Liver (tissue), 9 donors: Measurements from ENCODE around the gene AATK. TPM values are rescaled to one million over a fixed set of nuclear protein-coding genes. Genes with fewer than 3 reads are reported as not detected.

Experiments used
- DNase-seq: peaks from one replicate; pipeline ENCODE4 v3.0.0-alpha.2; 2017; ENCODE audit warnings: low spot score
- H3K27ac ChIP-seq, 2 donors: one replicate each; pipeline ENCODE4 v1.7.0; 2013; ENCODE audit warnings: inconsistent platforms in 2 of 2, low read length in 2 of 2, control low read depth in 1 of 2, low read depth in 1 of 2, mild to moderate bottlenecking in 1 of 2
- H3K27me3 ChIP-seq, 4 donors: one replicate each; pipeline versions ENCODE4 v1.6.1 to v1.7.0; 2013; ENCODE audit warnings: low read length in 3 of 4, inconsistent platforms in 1 of 4, mild to moderate bottlenecking in 1 of 4, moderate library complexity in 1 of 4; ENCODE audit not compliant: control insufficient read depth in 4 of 4, insufficient read depth in 4 of 4
- H3K36me3 ChIP-seq, 4 donors: one replicate each; pipeline versions ENCODE4 v1.6.1 to v1.7.0; 2013; ENCODE audit warnings: low read length in 3 of 4, mild to moderate bottlenecking in 3 of 4, low read depth in 1 of 4, moderate library complexity in 1 of 4; ENCODE audit not compliant: control insufficient read depth in 4 of 4, insufficient read depth in 3 of 4
- H3K4me1 ChIP-seq, 4 donors: one replicate each; pipeline versions ENCODE4 v1.6.1 to v1.7.0; 2013; ENCODE audit warnings: low read length in 3 of 4, mild to moderate bottlenecking in 3 of 4, moderate library complexity in 1 of 4; ENCODE audit not compliant: control insufficient read depth in 4 of 4, insufficient read depth in 4 of 4
- H3K4me3 ChIP-seq, 3 donors: one replicate each; pipeline versions ENCODE4 v1.6.1 to v1.7.0; 2013; ENCODE audit warnings: low read length in 3 of 3, control low read depth in 1 of 3, low read depth in 1 of 3, mild to moderate bottlenecking in 1 of 3
- H3K9ac ChIP-seq, 2 donors: one replicate each; pipeline ENCODE4 v1.7.0; 2013; ENCODE audit warnings: low read length in 2 of 2, mild to moderate bottlenecking in 2 of 2, moderate library complexity in 2 of 2, control low read depth in 1 of 2, low read depth in 1 of 2
- H3K9me3 ChIP-seq, 4 donors: one replicate each; pipeline versions ENCODE4 v1.6.1 to v1.7.0; 2013; ENCODE audit warnings: low read length in 3 of 4; ENCODE audit not compliant: control insufficient read depth in 4 of 4
- EGR1 ChIP-seq, 2 donors: IDR thresholded peaks; 2 replicates each; pipeline ENCODE4 v1.6.1; 2016 to 2018; ENCODE audit warnings: antibody characterized with exemption in 2 of 2, low read depth in 2 of 2
- FOXA1 ChIP-seq: IDR thresholded peaks from 2 replicates; pipeline ENCODE4 v1.6.1; 2016; ENCODE audit warnings: antibody characterized with exemption
- FOXA2 ChIP-seq: IDR thresholded peaks from 2 replicates; pipeline ENCODE4 v1.6.1; 2016; ENCODE audit warnings: antibody characterized with exemption
- GABPA ChIP-seq, 2 donors: IDR thresholded peaks in 1 of 2; conservative IDR thresholded peaks in 1 of 2; 2 replicates each; pipeline ENCODE4 v1.6.1; 2016; ENCODE audit warnings: antibody characterized with exemption in 2 of 2, mild to moderate bottlenecking in 1 of 2, moderate library complexity in 1 of 2
- HNF4A ChIP-seq, 2 donors: conservative IDR thresholded peaks; 2 replicates each; pipeline ENCODE4 v1.6.1; 2016; ENCODE audit warnings: antibody characterized with exemption in 2 of 2, mild to moderate bottlenecking in 2 of 2
- HNF4G ChIP-seq: IDR thresholded peaks from 2 replicates; pipeline ENCODE4 v1.6.1; 2016; ENCODE audit warnings: antibody characterized with exemption
- JUND ChIP-seq, 2 donors: IDR thresholded peaks; 2 replicates each; pipeline ENCODE4 v1.6.1; 2016; ENCODE audit warnings: antibody characterized with exemption in 2 of 2
- MAX ChIP-seq: IDR thresholded peaks from 2 replicates; pipeline ENCODE4 v1.6.1; 2016; ENCODE audit warnings: antibody characterized with exemption
- NR2F2 ChIP-seq: IDR thresholded peaks from 2 replicates; pipeline ENCODE4 v1.6.1; 2016; ENCODE audit warnings: antibody characterized with exemption
- RAD21 ChIP-seq, 2 donors: IDR thresholded peaks; 2 replicates each; pipeline ENCODE4 v1.6.1; 2016; ENCODE audit warnings: antibody characterized with exemption in 2 of 2, mild to moderate bottlenecking in 2 of 2
- REST ChIP-seq: IDR thresholded peaks from 2 replicates; pipeline ENCODE4 v1.6.1; 2016; ENCODE audit warnings: antibody characterized with exemption, mild to moderate bottlenecking
- SP1 ChIP-seq: IDR thresholded peaks from 2 replicates; pipeline ENCODE4 v1.6.1; 2018; ENCODE audit warnings: antibody characterized with exemption, mild to moderate bottlenecking
- ZBTB33 ChIP-seq: IDR thresholded peaks from 2 replicates; pipeline ENCODE4 v1.6.1; 2016; ENCODE audit warnings: antibody characterized with exemption
- WGBS: extraction: QIAGEN DNeasy Blood & Tissue Kit; methylation state at CpG from one replicate; pipeline ENCODE4 v1.1.7; 2013; 5-methylcytosine and 5-hydroxymethylcytosine counted together
- polyA plus RNA-seq, 2 donors: library from polyadenylated mRNA; stranded (reverse) in 1 of 2; unstranded in 1 of 2; fragments of 200-250 nt in 1 of 2; fragments of >200 nt in 1 of 2; fragmentation: Nextera tagmentation in 1 of 2; extraction: Ambion mirVana in 1 of 2; gene quantifications; one replicate each; pipeline versions ENCODE4 v1.2.1 to v1.2.3, GENCODE V29; 2013 to 2015
- total RNA-seq, 2 donors: library from RNA; depleted of rRNA; stranded (reverse); fragments of >200 nt; gene quantifications; one replicate each; pipeline ENCODE4 v1.2.3, GENCODE V29; 2014
- donor health status: healthy.
- donor health status: healthy.
- donor health status: healthy.
- donor health status: healthy.
- donor health status: healthy.

AATK gene
- total and polyA plus RNA-seq, 4 donors, result 0.24 to 2.3 (median 0.62) TPM

GRCh38 chr17:81161536-81161935, 4.5 kb downstream of the AATK start:
- TF ChIP-seq GABPA (IDR thresholded peaks at IDR 0.05 in 1 of 2, conservative IDR thresholded peaks at IDR 0.05 in 1 of 2) (no peak), JUND (IDR thresholded peaks at IDR 0.05) (no peak), HNF4G (no peak), FOXA1 (no peak), MAX (no peak), SP1 (no peak), FOXA2 (no peak), ZBTB33 (no peak), RAD21 (IDR thresholded peaks at IDR 0.05) (no peak), HNF4A (conservative IDR thresholded peaks at IDR 0.05) (no peak), EGR1 (IDR thresholded peaks at IDR 0.05; ENCODE audit: low read depth in 2 of 2) (no peak)
- WGBS, result 93% methylated on average over 15 of the region's 15 CpGs
- no peak overlapping the region for H3K9ac ChIP-seq
- H3K36me3 ChIP-seq, result no peaks in the 10 kb centered on the region
- H3K4me1 ChIP-seq, result peaks cover 0 to 11% (median 3%) of the 10 kb centered on the region in 4 donors
- no peak overlapping the region for H3K4me3 ChIP-seq
- no peaks in the 10 kb centered on the region for H3K9me3 ChIP-seq
- H3K27ac ChIP-seq, result no peak overlapping the region
- DNase-seq, result no peak
- no peaks in the 10 kb centered on the region for H3K27me3 ChIP-seq

DNA sequence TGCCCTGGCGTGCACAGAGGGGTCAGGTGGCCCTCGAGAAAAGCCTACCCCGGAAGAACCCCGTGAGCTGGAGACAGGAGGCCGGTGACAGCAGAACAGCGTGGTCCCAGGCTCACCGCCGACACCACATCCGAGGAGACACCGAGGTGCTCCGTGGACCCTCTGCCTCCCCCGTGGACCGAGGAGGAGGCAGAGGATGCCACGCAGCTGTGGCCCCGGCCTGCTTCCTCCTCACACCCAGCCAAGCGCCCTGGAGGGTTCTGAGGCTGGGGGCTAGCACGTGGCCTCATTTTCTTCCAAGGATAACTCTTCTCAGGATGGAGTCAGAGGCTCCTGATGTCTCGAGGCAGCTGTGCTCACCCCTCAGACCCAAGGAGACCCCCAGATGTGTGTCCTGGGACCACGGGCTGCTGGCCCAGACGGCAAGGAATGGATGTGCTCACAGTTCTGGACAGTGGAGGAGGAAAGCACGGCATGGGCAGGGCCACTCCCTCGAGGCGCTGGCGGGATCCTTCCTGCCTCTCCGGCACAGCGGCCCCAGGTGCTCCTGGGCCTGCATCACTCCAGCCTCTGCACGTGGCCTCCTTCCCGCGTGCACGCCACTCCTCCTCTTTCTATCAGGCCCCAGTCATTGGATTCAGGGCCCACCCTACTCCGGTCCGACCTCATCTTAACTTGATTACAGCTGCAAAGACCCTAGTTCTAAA, 5.1 kb downstream of the AATK start:
- H3K9ac ChIP-seq, result no peak overlapping the region
- H3K4me1 ChIP-seq, result peaks cover 0 to 9% (median 3%) of the 10 kb centered on the region in 4 donors
- no peak for TF ChIP-seq FOXA1
- no peak for TF ChIP-seq MAX
- TF ChIP-seq NR2F2, result no peak
- TF ChIP-seq REST, result no peak
- no peak for TF ChIP-seq ZBTB33
- H3K9me3 ChIP-seq, result no peaks in the 10 kb centered on the region
- H3K36me3 ChIP-seq, result no peaks in the 10 kb centered on the region
- no peak for DNase-seq
- no peaks in the 10 kb centered on the region for H3K27me3 ChIP-seq
- WGBS, result 83% methylated on average over 32 of the region's 32 CpGs
- no peak overlapping the region for H3K4me3 ChIP-seq
- no peak overlapping the region for H3K27ac ChIP-seq
